Body of pancreas (tissue), 4 donors: Measurements from ENCODE around the gene MYH14. TPM values are rescaled to one million over a fixed set of nuclear protein-coding genes. Genes with fewer than 3 reads are reported as not detected.

Experiments used
- ATAC-seq: fragments of 150-250 bp; one replicate; pipeline ENCODE4 v1.9.1; 2016
- DNase-seq, 4 donors: peaks; one replicate each; pipeline ENCODE4 v3.0.0-alpha.2; 2019
- H3K27ac ChIP-seq, 4 donors: fragments of 200-600 bp; sonication (generic); 1 replicate in 3 of 4; 2 replicates in 1 of 4; pipeline versions ENCODE4 v1.5.1 to v1.6.1; 2016 to 2019; ENCODE audit warnings: mild to moderate bottlenecking in 1 of 4, mixed read lengths in 1 of 4, moderate library complexity in 1 of 4
- H3K27me3 ChIP-seq, 2 donors: fragments of 200-600 bp; sonication (generic); one replicate each; pipeline ENCODE4 v1.6.0; 2016; ENCODE audit warnings: mild to moderate bottlenecking in 1 of 2
- H3K36me3 ChIP-seq, 2 donors: fragments of 200-600 bp; sonication (generic); replicated peaks in 1 of 2; 2 replicates each; pipeline ENCODE4 v1.5.1; 2016; ENCODE audit warnings: low read depth in 2 of 2; ENCODE audit not compliant: insufficient read depth in 1 of 2
- H3K4me1 ChIP-seq: fragments of 200-600 bp; sonication (generic); one replicate; pipeline ENCODE4 v1.6.0; 2016
- H3K4me3 ChIP-seq, 2 donors: fragments of 200-600 bp; sonication (generic); 1 replicate in 1 of 2; 2 replicates in 1 of 2; pipeline ENCODE4 v1.5.1; 2016 to 2019
- H3K9me3 ChIP-seq, 3 donors: fragments of 200-600 bp; sonication (generic); 1 replicate in 2 of 3; 2 replicates in 1 of 3; pipeline ENCODE4 v1.5.1; 2016
- POLR2A ChIP-seq, 3 donors: fragments of 450-650 bp; IDR thresholded peaks; one replicate each; pipeline ENCODE4 v1.6.1; 2016; ENCODE audit warnings: antibody characterized with exemption in 3 of 3, mild to moderate bottlenecking in 2 of 3
- WGBS, 2 donors: methylation state at CpG; one replicate each; pipeline ENCODE4 v1.1.5; 2017; 5-methylcytosine and 5-hydroxymethylcytosine counted together
- intact Hi-C: fragments of 100-400 bp; cut with DNase I; formaldehyde crosslinking; loops from one replicate; pipeline ENCODE4 v1.15.1; 2023
- total RNA-seq, 2 donors: library from RNA; depleted of rRNA; stranded (reverse); fragments of >200 nt; gene quantifications; one replicate each; pipeline ENCODE4 v1.1.0, GENCODE V29; 2016
- TF ChIP-seq, protein P1 (sequence below), 7 experiments: fragments of 450-650 bp in 4 of 7; fragments of 200-600 bp in 3 of 7; sonication (generic) in 3 of 7; IDR thresholded peaks; one replicate each; pipeline ENCODE4 v1.5.1; 2016 to 2019; ENCODE audit warnings: antibody characterized with exemption in 7 of 7

The MYH14 gene
- total RNA-seq, 2 donors from 2014 or later: 40.9 to 61.2 TPM

DNA sequence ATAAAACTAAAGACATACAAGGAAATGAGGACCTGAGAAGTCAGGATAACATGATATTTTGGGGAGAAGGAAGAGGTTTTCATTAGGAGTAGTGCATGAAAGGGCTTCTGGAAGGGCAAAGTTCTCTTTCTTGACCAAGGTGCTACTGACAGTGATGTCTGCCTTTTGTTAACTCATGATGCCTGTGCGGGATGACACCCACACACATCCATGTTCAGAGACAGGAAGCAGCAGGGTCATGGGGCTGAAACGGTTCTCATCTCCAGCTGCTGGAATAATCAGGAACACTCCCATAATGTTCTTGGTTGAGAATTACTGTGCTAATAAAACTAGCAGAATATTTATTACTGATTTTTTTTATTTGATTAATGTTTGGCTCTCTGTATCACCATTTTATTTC is 96.6 kb downstream of the MYH14 start:
- DNase-seq (no peak), ATAC-seq (no peak)
- WGBS, 2 donors: 70 to 82% methylated on average over 2 of the region's 2 CpGs
- Histone ChIP-seq H3K9me3 (no peaks in the 10 kb centered on the region), H3K27ac (no peak overlapping the region), H3K4me3 (no peak overlapping the region), H3K27me3 (no peaks in the 10 kb centered on the region), H3K4me1 (no peaks in the 10 kb centered on the region), H3K36me3 (peaks cover 0 to 2% of the 10 kb centered on the region in 2 donors)
- TF ChIP-seq POLR2A (IDR thresholded peaks at IDR 0.05): no peak
- TF ChIP-seq, protein P1, sequence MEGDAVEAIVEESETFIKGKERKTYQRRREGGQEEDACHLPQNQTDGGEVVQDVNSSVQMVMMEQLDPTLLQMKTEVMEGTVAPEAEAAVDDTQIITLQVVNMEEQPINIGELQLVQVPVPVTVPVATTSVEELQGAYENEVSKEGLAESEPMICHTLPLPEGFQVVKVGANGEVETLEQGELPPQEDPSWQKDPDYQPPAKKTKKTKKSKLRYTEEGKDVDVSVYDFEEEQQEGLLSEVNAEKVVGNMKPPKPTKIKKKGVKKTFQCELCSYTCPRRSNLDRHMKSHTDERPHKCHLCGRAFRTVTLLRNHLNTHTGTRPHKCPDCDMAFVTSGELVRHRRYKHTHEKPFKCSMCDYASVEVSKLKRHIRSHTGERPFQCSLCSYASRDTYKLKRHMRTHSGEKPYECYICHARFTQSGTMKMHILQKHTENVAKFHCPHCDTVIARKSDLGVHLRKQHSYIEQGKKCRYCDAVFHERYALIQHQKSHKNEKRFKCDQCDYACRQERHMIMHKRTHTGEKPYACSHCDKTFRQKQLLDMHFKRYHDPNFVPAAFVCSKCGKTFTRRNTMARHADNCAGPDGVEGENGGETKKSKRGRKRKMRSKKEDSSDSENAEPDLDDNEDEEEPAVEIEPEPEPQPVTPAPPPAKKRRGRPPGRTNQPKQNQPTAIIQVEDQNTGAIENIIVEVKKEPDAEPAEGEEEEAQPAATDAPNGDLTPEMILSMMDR (IDR thresholded peaks at IDR 0.05): no peak
- intact Hi-C loops: no loop called here

DNA sequence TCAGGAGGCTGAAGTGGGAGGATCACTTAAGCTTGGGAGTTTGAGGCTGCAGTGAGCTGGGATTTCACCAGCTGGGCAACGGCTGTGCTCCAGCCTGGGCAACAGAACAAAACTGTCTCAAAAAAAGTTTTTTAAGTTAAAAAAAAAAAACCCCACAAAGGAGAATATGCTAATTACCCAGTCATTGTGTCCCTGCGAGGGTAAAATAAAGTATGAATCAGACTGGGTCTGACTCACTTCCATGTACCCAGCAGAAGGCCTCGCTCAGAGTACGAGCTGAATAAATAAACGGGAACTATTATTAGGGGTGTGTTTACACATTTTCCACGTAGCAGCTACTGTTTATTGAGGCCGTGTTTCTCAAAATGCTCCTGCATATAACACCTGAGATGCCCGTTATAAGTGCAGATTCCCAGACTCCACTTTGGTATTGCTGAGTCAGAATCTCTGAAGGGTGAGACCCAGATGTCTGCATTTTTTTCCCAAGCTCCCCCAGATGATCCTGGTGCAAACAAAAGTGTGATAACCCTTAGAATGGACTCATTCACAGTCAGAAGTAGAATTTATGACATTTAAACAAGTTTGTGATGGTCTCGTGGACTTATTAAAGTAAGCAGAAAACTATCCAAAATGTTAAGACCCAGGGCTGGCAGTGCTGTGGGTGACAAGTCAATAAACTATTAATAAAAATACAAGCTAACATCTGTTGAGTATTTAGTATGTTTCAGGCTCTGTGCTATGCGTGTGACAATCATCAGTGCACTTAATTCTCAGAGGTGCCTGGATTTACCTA is 97.6 kb downstream of the MYH14 start:
- ATAC-seq: no peak
- intact Hi-C loops: no loop called here
- H3K4me3 ChIP-seq: no peak overlapping the region
- no peaks in the 10 kb centered on the region for H3K4me1 ChIP-seq
- no peaks in the 10 kb centered on the region for H3K9me3 ChIP-seq
- H3K27ac ChIP-seq: no peak overlapping the region
- H3K36me3 ChIP-seq: peaks cover 0 to 2% of the 10 kb centered on the region in 2 donors
- no peaks in the 10 kb centered on the region for H3K27me3 ChIP-seq
- 82 to 84% methylated on average over 10 of the region's 10 CpGs for WGBS, 2 donors
- TF ChIP-seq, protein P1 (IDR thresholded peaks at IDR 0.05): no peak
- no peak for TF ChIP-seq POLR2A (IDR thresholded peaks at IDR 0.05)
- DNase-seq: no peak

DNA sequence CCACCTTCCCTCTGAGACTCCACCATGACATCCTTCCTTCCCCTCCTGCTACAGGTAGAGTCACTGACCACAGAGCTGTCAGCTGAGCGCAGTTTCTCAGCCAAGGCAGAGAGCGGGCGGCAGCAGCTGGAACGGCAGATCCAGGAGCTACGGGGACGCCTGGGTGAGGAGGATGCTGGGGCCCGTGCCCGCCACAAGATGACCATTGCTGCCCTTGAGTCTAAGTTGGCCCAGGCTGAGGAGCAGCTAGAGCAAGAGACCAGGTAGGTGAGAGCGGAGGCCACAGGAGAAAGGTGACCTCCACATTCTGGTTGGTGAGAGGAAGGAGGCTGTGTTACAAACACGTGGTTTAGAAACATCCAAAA is 98.2 kb downstream of the MYH14 start:
- H3K27ac ChIP-seq: no peak overlapping the region
- peaks cover 0 to 2% of the 10 kb centered on the region in 2 donors for H3K36me3 ChIP-seq
- ATAC-seq (no peak), DNase-seq (no peak)
- H3K4me1 ChIP-seq: no peaks in the 10 kb centered on the region
- H3K4me3 ChIP-seq: no peak overlapping the region
- H3K27me3 ChIP-seq: no peaks in the 10 kb centered on the region
- TF ChIP-seq, protein P1 (IDR thresholded peaks at IDR 0.05): no peak
- no peak for TF ChIP-seq POLR2A (IDR thresholded peaks at IDR 0.05)
- WGBS, 2 donors: 86 to 90% methylated on average over 9 to 10 of the region's 10 CpGs
- H3K9me3 ChIP-seq: no peaks in the 10 kb centered on the region
- intact Hi-C loops: no loop called here

DNA sequence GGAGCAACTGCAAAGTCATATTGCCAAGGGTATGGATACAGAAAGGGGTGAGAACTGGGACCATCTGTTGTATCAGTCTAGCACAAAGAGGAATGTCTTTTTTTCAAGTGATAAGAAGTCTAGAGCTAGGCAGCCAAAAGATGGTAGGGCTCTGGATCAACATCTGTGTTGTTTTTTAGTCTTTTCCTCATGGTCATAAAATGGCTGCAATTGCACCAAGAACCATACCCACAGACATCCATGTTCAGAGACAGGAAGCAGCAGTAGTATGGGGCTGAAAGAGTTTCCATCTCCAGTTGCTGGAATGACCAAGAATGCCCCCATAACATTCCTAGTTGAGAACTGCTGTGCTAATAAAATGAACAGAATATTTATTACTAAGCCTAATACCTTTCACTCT is 100.1 kb downstream of the MYH14 start:
- intact Hi-C loops: no loop called here
- Histone ChIP-seq H3K4me1 (no peaks in the 10 kb centered on the region), H3K27ac (no peak overlapping the region), H3K27me3 (no peaks in the 10 kb centered on the region), H3K36me3 (peaks cover 0 to 2% of the 10 kb centered on the region in 2 donors), H3K9me3 (no peaks in the 10 kb centered on the region), H3K4me3 (no peak overlapping the region)
- DNase-seq (no peak), ATAC-seq (no peak)
- TF ChIP-seq, protein P1 (IDR thresholded peaks at IDR 0.05): no peak
- no peak for TF ChIP-seq POLR2A (IDR thresholded peaks at IDR 0.05)

DNA sequence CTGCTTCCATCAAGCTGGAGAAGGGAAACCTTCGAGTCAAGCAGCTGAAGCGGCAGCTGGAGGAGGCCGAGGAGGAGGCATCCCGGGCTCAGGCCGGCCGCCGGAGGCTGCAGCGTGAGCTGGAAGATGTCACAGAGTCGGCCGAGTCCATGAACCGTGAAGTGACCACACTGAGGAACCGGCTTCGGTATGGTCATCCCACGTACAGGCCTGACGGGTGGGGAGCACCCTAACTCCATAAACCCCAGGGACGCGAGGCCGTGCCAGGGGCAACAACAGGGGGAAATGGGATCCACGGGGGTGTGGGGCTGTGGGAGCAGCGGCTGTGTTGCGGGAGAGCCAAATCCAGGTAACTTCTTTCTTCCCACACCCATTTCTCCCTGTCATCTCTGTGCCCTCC is 105.6 kb downstream of the MYH14 start:
- no peaks in the 10 kb centered on the region for H3K36me3 ChIP-seq
- H3K4me3 ChIP-seq: no peak overlapping the region
- TF ChIP-seq, protein P1 (IDR thresholded peaks at IDR 0.05): no peak
- no peak for TF ChIP-seq POLR2A (IDR thresholded peaks at IDR 0.05)
- WGBS, 2 donors: 83 to 87% methylated on average over 14 to 20 of the region's 21 CpGs
- H3K4me1 ChIP-seq: no peaks in the 10 kb centered on the region
- peaks cover 0 to 7% of the 10 kb centered on the region in 2 donors for H3K27me3 ChIP-seq
- no peak for DNase-seq
- H3K9me3 ChIP-seq: no peaks in the 10 kb centered on the region
- intact Hi-C loops: no loop called here
- no peak overlapping the region for H3K27ac ChIP-seq
- ATAC-seq: no peak
